ENCODE data around the gene SAMD5. TPM values are rescaled to one million over a fixed set of nuclear protein-coding genes. Genes with fewer than 3 reads are reported as not detected.

SAMD5 gene
- total and polyA plus RNA-seq, 2 donors from 2014 or later, result 9.2 to 11.1 TPM

GRCh38 chr6:147509891-147510290, 1.4 kb downstream of the SAMD5 start:
- H3K9me3 ChIP-seq (ENCODE audit: control insufficient read depth in 2 of 3, insufficient read depth in 1 of 3, low read length in 3 of 3), result no peaks in the 10 kb centered on the region
- H3K4me3 ChIP-seq (ENCODE audit: low read length in 3 of 3), result peak overlapping the region; percentile 40 to 89 (median 69)
- no peak for TF ChIP-seq CTCF (IDR thresholded peaks at IDR 0.05; ENCODE audit: borderline replicate concordance, extremely low read depth, insufficient read depth)
- peak overlapping the region in 2 of 3 donors; percentile 2 to 3 for H3K9ac ChIP-seq (ENCODE audit: low read length in 3 of 3)
- DNase-seq, result peak in 1 of 5 donors; percentile 52
- H3K27ac ChIP-seq (ENCODE audit: low read depth in 2 of 2, low read length in 2 of 2), result peak overlapping the region; percentile 70 to 77
- H3K4me1 ChIP-seq (ENCODE audit: control insufficient read depth in 2 of 3, insufficient read depth in 2 of 3, low read depth in 1 of 3, low read length in 3 of 3), result peaks cover 0 to 10% (median 3%) of the 10 kb centered on the region in 3 donors
- intact Hi-C loops (cut with DNase I), result loop anchor here (10.0 kb wide), 1 partner anchor 655 kb away; no protein-coding TSS in a partner anchor
- no peaks in the 10 kb centered on the region for H3K27me3 ChIP-seq (ENCODE audit: control insufficient read depth, insufficient read depth, low read length)
- no peaks in the 10 kb centered on the region for H3K36me3 ChIP-seq (ENCODE audit: control insufficient read depth in 2 of 3, insufficient read depth in 3 of 3, low read length in 3 of 3)
- FAIRE-seq, result no peak

GRCh38 chr6:147510929-147511590, 2.6 kb downstream of the SAMD5 start:
- peak overlapping the region; percentile 42 to 89 (median 69) for H3K4me3 ChIP-seq (ENCODE audit: low read length in 3 of 3)
- H3K9ac ChIP-seq (ENCODE audit: low read length in 3 of 3), result peak overlapping the region in 1 of 3 donors; percentile 2

GRCh38 chr6:147514831-147515230, 6.3 kb downstream of the SAMD5 start:
- Histone ChIP-seq H3K4me1 (ENCODE audit: control insufficient read depth in 2 of 3, insufficient read depth in 2 of 3, low read depth in 1 of 3, low read length in 3 of 3) (no peaks in the 10 kb centered on the region), H3K9me3 (ENCODE audit: control insufficient read depth in 2 of 3, insufficient read depth in 1 of 3, low read length in 3 of 3) (no peaks in the 10 kb centered on the region), H3K27ac (ENCODE audit: low read depth in 2 of 2, low read length in 2 of 2) (no peak overlapping the region), H3K36me3 (ENCODE audit: control insufficient read depth in 2 of 3, insufficient read depth in 3 of 3, low read length in 3 of 3) (no peaks in the 10 kb centered on the region), H3K9ac (ENCODE audit: low read length in 3 of 3) (no peak overlapping the region), H3K27me3 (ENCODE audit: control insufficient read depth, insufficient read depth, low read length) (no peaks in the 10 kb centered on the region), H3K4me3 (ENCODE audit: low read length in 3 of 3) (no peak overlapping the region)
- no peak for TF ChIP-seq CTCF (IDR thresholded peaks at IDR 0.05; ENCODE audit: borderline replicate concordance, extremely low read depth, insufficient read depth)
- DNase-seq (peak in 1 of 5 donors; percentile 8), FAIRE-seq (no peak)
- intact Hi-C loops (cut with DNase I), result no loop called here

More at GRCh38 chr6:147510929-147511590, 2.6 kb downstream of the SAMD5 start:
- Histone ChIP-seq H3K9me3 (ENCODE audit: control insufficient read depth in 2 of 3, insufficient read depth in 1 of 3, low read length in 3 of 3) (no peaks in the 10 kb centered on the region), H3K27ac (ENCODE audit: low read depth in 2 of 2, low read length in 2 of 2) (peak overlapping the region in 1 of 2 donors; percentile 77), H3K27me3 (ENCODE audit: control insufficient read depth, insufficient read depth, low read length) (no peaks in the 10 kb centered on the region), H3K36me3 (ENCODE audit: control insufficient read depth in 2 of 3, insufficient read depth in 3 of 3, low read length in 3 of 3) (no peaks in the 10 kb centered on the region), H3K4me1 (ENCODE audit: control insufficient read depth in 2 of 3, insufficient read depth in 2 of 3, low read depth in 1 of 3, low read length in 3 of 3) (peaks cover 0 to 10% (median 3%) of the 10 kb centered on the region in 3 donors)
- intact Hi-C loops (cut with DNase I), result no loop called here
- TF ChIP-seq CTCF (IDR thresholded peaks at IDR 0.05; ENCODE audit: borderline replicate concordance, extremely low read depth, insufficient read depth), result no peak
- DNase-seq, result peak in 1 of 5 donors; percentile 26
- no peak for FAIRE-seq

Measured in kidney (tissue), 14 donors.